Thyroid gland (tissue), 4 donors: ENCODE results near the gene HSD17B12. TPM values are rescaled to one million over a fixed set of nuclear protein-coding genes. Genes with fewer than 3 reads are reported as not detected.

Experiments used
- DNase-seq, 2 donors: peaks; one replicate each; pipeline ENCODE4 v3.0.0-alpha.2; 2019
- H3K27ac ChIP-seq, 3 donors: fragments of 200-600 bp; sonication (generic); 1 replicate in 2 of 3; 2 replicates in 1 of 3; pipeline ENCODE4 v1.5.1; 2016 to 2019; ENCODE audit warnings: mild to moderate bottlenecking in 1 of 3, moderate library complexity in 1 of 3
- H3K27me3 ChIP-seq: fragments of 200-600 bp; sonication (generic); one replicate; pipeline ENCODE4 v1.5.1; 2019
- H3K36me3 ChIP-seq, 2 donors: fragments of 200-600 bp; sonication (generic); one replicate each; pipeline ENCODE4 v1.5.1; 2016 to 2019
- H3K4me1 ChIP-seq, 2 donors: fragments of 200-600 bp; sonication (generic); one replicate each; pipeline ENCODE4 v1.5.1; 2017 to 2019
- H3K4me3 ChIP-seq, 3 donors: fragments of 200-600 bp; sonication (generic); replicated peaks in 1 of 3; 1 replicate in 2 of 3; 2 replicates in 1 of 3; pipeline ENCODE4 v1.5.1; 2016; ENCODE audit warnings: mild to moderate bottlenecking in 1 of 3
- H3K9me3 ChIP-seq: fragments of 200-600 bp; sonication (generic); one replicate; pipeline ENCODE4 v1.5.1; 2017
- POLR2A ChIP-seq, 2 donors: fragments of 450-650 bp; IDR thresholded peaks; one replicate each; pipeline ENCODE4 v1.6.1; 2017; ENCODE audit warnings: antibody characterized with exemption in 2 of 2, mild to moderate bottlenecking in 2 of 2, moderate library complexity in 1 of 2
- WGBS, 2 donors: methylation state at CpG; one replicate each; pipeline ENCODE4 v1.1.5; 2017; 5-methylcytosine and 5-hydroxymethylcytosine counted together
- intact Hi-C: fragments of 100-400 bp; cut with DNase I; formaldehyde crosslinking; loops from one replicate; pipeline ENCODE4 v1.15.1; 2023
- total RNA-seq, 4 donors: library from RNA; depleted of rRNA; stranded (reverse); fragments of >200 nt; gene quantifications; one replicate each; pipeline ENCODE4 v1.2.3, GENCODE V29; 2016
- TF ChIP-seq, protein P1 (sequence below), 6 experiments: fragments of 200-600 bp in 3 of 6; fragments of 450-650 bp in 3 of 6; sonication (generic) in 3 of 6; IDR thresholded peaks; one replicate each; pipeline ENCODE4 v1.5.1; 2016 to 2019; ENCODE audit warnings: antibody characterized with exemption in 6 of 6, mild to moderate bottlenecking in 2 of 6, inconsistent platforms in 1 of 6, moderate library complexity in 1 of 6

Gene HSD17B12
- total RNA-seq, 4 donors from 2014 or later, result 70.1 to 104 (median 94.4) TPM

DNA sequence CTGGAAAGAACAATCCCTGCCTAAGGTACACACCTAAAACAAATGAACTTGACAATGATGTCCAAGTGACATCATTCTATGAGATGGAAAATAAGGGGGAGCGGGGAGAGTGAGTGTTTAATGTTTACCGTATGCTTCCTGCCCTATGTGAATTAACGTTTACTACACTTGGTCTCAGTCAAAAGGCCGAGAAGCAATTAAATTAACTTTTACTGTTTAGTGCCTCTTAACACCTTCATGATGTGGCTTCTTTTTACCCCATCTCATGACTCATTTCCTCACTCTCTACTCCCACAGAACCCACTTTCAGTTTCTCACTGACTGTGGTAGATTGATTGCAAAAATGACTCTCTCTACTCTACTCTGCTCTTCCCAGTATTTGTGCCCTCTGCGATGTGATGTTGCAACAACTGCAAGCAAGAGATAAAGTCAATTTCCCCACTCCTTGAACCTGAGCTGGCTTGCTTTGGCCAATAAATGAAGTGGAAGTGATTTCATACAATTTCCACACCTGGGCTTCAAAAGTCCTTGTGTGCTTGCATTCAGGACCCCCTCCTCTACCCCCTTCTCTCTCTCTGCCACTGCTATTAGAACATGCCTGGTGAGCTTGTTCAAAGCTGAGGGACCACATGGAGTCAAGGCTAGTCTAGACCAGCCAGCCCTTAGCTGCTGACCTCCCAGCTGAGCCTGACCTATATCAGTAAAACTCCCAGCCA lies 188.5 kb downstream of the HSD17B12 start:
- no peaks in the 10 kb centered on the region for H3K36me3 ChIP-seq
- no peaks in the 10 kb centered on the region for H3K9me3 ChIP-seq
- H3K27ac ChIP-seq, result no peak overlapping the region
- intact Hi-C loops, result no loop called here
- DNase-seq, result no peak
- WGBS, 2 donors, result 55 to 63% methylated on average over 5 of the region's 5 CpGs
- no peaks in the 10 kb centered on the region for H3K27me3 ChIP-seq
- no peak overlapping the region for H3K4me3 ChIP-seq
- H3K4me1 ChIP-seq, result no peaks in the 10 kb centered on the region
- TF ChIP-seq, protein P1, sequence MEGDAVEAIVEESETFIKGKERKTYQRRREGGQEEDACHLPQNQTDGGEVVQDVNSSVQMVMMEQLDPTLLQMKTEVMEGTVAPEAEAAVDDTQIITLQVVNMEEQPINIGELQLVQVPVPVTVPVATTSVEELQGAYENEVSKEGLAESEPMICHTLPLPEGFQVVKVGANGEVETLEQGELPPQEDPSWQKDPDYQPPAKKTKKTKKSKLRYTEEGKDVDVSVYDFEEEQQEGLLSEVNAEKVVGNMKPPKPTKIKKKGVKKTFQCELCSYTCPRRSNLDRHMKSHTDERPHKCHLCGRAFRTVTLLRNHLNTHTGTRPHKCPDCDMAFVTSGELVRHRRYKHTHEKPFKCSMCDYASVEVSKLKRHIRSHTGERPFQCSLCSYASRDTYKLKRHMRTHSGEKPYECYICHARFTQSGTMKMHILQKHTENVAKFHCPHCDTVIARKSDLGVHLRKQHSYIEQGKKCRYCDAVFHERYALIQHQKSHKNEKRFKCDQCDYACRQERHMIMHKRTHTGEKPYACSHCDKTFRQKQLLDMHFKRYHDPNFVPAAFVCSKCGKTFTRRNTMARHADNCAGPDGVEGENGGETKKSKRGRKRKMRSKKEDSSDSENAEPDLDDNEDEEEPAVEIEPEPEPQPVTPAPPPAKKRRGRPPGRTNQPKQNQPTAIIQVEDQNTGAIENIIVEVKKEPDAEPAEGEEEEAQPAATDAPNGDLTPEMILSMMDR (IDR thresholded peaks at IDR 0.05), result no peak
- TF ChIP-seq POLR2A (IDR thresholded peaks at IDR 0.05), result no peak

DNA sequence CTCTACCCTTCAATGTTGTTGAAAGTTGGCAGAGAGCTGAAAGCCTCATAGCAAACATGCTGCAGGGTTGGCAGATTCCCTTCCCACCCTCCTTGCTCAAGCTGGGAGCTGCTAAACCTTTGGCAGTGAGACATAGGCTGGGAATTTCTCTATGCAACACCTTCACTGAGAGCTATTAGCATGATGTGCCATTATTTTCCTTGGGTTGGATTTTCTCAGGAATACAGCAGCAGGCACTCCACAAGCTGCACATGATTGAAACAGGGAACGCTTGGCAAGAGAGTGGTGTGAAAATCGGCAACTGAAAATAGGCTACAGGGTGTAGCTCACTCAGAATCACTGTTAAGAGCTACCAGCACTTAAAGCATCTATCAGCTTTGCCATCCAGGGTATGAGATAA lies 190.5 kb downstream of the HSD17B12 start:
- Histone ChIP-seq H3K4me3 (no peak overlapping the region), H3K4me1 (no peaks in the 10 kb centered on the region), H3K27ac (no peak overlapping the region), H3K36me3 (no peaks in the 10 kb centered on the region), H3K9me3 (no peaks in the 10 kb centered on the region), H3K27me3 (no peaks in the 10 kb centered on the region)
- intact Hi-C loops, result no loop called here
- 72 to 82% methylated on average over 2 of the region's 2 CpGs for WGBS, 2 donors
- TF ChIP-seq, protein P1 (IDR thresholded peaks at IDR 0.05), result no peak
- TF ChIP-seq POLR2A (IDR thresholded peaks at IDR 0.05), result no peak
- DNase-seq, result no peak

DNA sequence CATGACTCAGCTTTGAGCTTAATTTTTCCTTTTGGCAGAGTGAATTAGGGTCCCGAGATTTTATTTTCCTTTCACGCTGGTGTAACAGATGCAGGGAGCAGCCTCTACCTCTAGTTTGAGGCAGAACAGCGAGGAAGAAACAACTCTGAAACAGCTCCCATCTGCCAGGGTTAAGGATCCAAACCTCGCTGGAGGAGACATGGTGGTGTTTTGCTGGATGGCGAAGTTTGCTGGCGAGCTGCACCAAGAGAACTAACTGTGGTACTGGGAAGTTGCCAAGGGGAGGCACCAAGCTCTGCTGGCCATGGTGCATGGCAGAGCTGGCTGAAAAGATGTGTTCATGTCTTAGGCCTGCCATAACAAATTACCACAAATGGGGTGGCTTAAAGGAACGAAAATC lies 192.5 kb downstream of the HSD17B12 start:
- Histone ChIP-seq H3K27ac (no peak overlapping the region), H3K4me3 (no peak overlapping the region), H3K27me3 (no peaks in the 10 kb centered on the region), H3K9me3 (no peaks in the 10 kb centered on the region), H3K4me1 (no peaks in the 10 kb centered on the region), H3K36me3 (no peaks in the 10 kb centered on the region)
- DNase-seq, result no peak
- TF ChIP-seq, protein P1 (IDR thresholded peaks at IDR 0.05), result no peak
- TF ChIP-seq POLR2A (IDR thresholded peaks at IDR 0.05), result no peak
- intact Hi-C loops, result no loop called here
- WGBS, 2 donors, result 66 to 69% methylated on average over 7 of the region's 7 CpGs

DNA sequence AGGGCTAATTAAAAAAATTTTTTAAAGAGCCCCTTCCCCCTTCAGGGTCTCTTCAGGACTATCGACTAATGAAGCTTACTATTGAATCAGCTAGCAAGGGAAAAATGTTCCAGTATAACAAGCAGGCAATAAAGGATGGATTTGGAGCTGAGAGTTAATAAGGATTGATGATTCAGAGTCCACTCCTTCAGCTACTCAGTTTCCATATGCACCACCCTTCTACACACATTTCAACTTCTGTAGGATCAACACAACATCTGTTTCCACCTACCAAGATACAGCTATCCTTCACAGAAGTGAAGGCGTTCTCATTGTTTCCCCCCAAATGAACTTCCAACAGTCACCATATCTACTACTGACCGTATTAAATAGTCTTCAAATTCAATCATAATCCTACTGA lies 193.5 kb downstream of the HSD17B12 start:
- Histone ChIP-seq H3K27me3 (no peaks in the 10 kb centered on the region), H3K27ac (no peak overlapping the region), H3K4me1 (no peaks in the 10 kb centered on the region), H3K9me3 (no peaks in the 10 kb centered on the region), H3K36me3 (no peaks in the 10 kb centered on the region), H3K4me3 (no peak overlapping the region)
- intact Hi-C loops, result no loop called here
- WGBS, 2 donors, result 80 to 87% methylated on average over 3 of the region's 3 CpGs
- TF ChIP-seq POLR2A (IDR thresholded peaks at IDR 0.05), result no peak
- TF ChIP-seq, protein P1 (IDR thresholded peaks at IDR 0.05), result no peak
- no peak for DNase-seq

DNA sequence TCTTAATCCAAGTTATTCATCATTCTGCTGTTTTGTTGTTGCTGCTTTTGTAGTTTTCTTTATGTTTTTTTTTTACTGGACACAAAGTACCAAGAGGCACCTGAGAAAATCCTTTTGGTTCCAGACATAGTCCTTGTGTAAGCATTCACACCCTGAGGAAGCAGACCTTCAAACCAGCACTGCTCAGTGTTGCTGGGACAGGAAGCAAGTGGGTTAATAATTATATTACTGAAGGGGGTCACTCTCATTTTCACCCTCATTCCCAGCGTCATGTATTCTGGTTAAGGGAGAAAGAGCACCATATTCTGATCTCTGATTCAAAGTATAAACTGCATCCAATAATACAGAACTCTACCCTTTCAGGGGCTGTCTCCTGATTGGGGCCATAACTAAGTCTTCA lies 194.2 kb downstream of the HSD17B12 start:
- no peak for TF ChIP-seq POLR2A (IDR thresholded peaks at IDR 0.05)
- TF ChIP-seq, protein P1 (IDR thresholded peaks at IDR 0.05), result no peak
- intact Hi-C loops, result no loop called here
- Histone ChIP-seq H3K9me3 (no peaks in the 10 kb centered on the region), H3K27ac (no peak overlapping the region), H3K27me3 (no peaks in the 10 kb centered on the region), H3K4me1 (no peaks in the 10 kb centered on the region), H3K4me3 (no peak overlapping the region), H3K36me3 (no peaks in the 10 kb centered on the region)
- WGBS, 2 donors, result 12 to 36% methylated on average over 1 of the region's 1 CpG
- no peak for DNase-seq
